ENCODE results near the gene MED20. TPM values are rescaled to one million over a fixed set of nuclear protein-coding genes. Genes with fewer than 3 reads are reported as not detected.
A peak's percentile ranks its signal among the peaks of the same experiment; 100 is the strongest.

Gene MED20
- total RNA-seq, 1 experiment from 2014 or later = 26.4 TPM

DNA sequence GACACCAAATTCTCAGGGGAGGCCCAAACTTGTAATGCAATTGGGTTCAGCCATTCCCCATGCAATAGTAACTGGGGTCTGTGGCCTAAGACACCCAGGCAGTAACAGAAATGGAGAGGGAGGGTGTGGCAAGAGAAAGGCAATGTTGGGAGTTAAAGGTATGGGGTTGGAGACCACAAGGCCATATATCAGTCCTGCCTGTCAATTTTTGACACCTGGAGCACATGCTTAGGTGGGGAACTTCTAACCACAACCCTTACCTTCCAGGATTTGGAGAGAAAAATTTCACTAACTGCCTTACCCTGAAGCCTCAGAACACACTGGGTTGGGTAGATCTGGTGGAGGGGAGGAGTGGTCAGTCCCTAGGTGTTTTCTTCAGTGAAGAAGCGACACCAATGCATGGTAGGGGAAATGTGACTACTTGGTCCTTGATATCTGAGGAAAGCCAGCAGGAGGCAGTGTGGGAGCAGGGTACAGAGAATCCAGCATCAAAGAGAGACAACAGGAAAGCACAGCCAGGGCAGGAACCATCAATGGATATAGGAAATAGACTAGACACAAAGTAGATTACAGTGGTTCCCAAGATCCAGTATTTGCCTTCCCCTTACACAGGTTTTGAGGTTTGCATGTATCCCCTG lies 18.9 kb downstream of the MED20 start:
- DNase-seq (ENCODE audit: low read depth, low spot score) = no peak
- no peak overlapping the region for H2AFZ ChIP-seq (ENCODE audit: low read depth, low read length, poor library complexity, severe bottlenecking)
- no peak overlapping the region for H3K4me3 ChIP-seq (replicated peaks in 1 of 2; ENCODE audit: low read depth in 1 of 2, low read length in 2 of 2)
- H3K36me3 ChIP-seq (ENCODE audit: control insufficient read depth in 1 of 2, insufficient read depth in 2 of 2, low read length in 2 of 2) = peaks cover 11 to 13% of the 10 kb centered on the region in 2 experiments; a peak in 3 of 4 replicates
- RAD21 ChIA-PET (ENCODE audit: low non-redundant PET in 1 of 2, low total read pairs in 2 of 2, uncharacterized antibody in 2 of 2, unreplicated experiment in 2 of 2) = no interaction called here
- H3K4me2 ChIP-seq (ENCODE audit: low read length) = no peak overlapping the region
- TF ChIP-seq, protein P1, sequence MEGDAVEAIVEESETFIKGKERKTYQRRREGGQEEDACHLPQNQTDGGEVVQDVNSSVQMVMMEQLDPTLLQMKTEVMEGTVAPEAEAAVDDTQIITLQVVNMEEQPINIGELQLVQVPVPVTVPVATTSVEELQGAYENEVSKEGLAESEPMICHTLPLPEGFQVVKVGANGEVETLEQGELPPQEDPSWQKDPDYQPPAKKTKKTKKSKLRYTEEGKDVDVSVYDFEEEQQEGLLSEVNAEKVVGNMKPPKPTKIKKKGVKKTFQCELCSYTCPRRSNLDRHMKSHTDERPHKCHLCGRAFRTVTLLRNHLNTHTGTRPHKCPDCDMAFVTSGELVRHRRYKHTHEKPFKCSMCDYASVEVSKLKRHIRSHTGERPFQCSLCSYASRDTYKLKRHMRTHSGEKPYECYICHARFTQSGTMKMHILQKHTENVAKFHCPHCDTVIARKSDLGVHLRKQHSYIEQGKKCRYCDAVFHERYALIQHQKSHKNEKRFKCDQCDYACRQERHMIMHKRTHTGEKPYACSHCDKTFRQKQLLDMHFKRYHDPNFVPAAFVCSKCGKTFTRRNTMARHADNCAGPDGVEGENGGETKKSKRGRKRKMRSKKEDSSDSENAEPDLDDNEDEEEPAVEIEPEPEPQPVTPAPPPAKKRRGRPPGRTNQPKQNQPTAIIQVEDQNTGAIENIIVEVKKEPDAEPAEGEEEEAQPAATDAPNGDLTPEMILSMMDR (IDR thresholded peaks at IDR 0.05 in 2 of 3, conservative IDR thresholded peaks at IDR 0.05 in 1 of 3; ENCODE audit: borderline replicate concordance in 1 of 3, insufficient read depth in 1 of 3, low read depth in 2 of 3, low read length in 2 of 3) = peak in 2 of 3 experiments; percentile 23 to 43; a peak in 3 of 6 replicates
- no peak for TF ChIP-seq EZH2 (IDR thresholded peaks at IDR 0.05)
- intact Hi-C loops (cut with micrococcal nuclease) = loop anchor here (1.0 kb wide), 1 partner anchor 15 kb away; no protein-coding TSS in a partner anchor
- peak; percentile 49; the same call in 1 of the 2 replicates for ATAC-seq
- H3K27me3 ChIP-seq (ENCODE audit: insufficient read depth, low read length) = no peaks in the 10 kb centered on the region
- no peaks in the 10 kb centered on the region for H3K79me2 ChIP-seq (ENCODE audit: insufficient read depth, low read length)
- POLR2A ChIA-PET = no interaction called here
- H3K9me2 ChIP-seq (ENCODE audit: insufficient read depth) = no peaks in the 10 kb centered on the region
- no peaks in the 10 kb centered on the region for H3K9me3 ChIP-seq (ENCODE audit: control insufficient read depth in 1 of 2, insufficient read depth in 1 of 2, low read depth in 1 of 2, low read length in 2 of 2)
- BruUV-seq (replicated peaks) = no TSS peak
- CTCF ChIA-PET = interaction anchor here (1.6 kb wide), 1 partner anchor 19 kb away, joined by 3 read pairs; the partner anchor contains the start of genes BYSL and MED20
- H3K4me1 ChIP-seq (ENCODE audit: control insufficient read depth in 1 of 2, insufficient read depth in 2 of 2, low read length in 2 of 2) = peaks cover 0 to 6% of the 10 kb centered on the region in 2 experiments; a peak in 1 of 4 replicates
- no peak overlapping the region for H3K9ac ChIP-seq (ENCODE audit: low read length)
- no peak overlapping the region for H3K27ac ChIP-seq (ENCODE audit: low read depth, low read length)
- H4K20me1 ChIP-seq (ENCODE audit: insufficient read depth) = no peaks in the 10 kb centered on the region

DNA sequence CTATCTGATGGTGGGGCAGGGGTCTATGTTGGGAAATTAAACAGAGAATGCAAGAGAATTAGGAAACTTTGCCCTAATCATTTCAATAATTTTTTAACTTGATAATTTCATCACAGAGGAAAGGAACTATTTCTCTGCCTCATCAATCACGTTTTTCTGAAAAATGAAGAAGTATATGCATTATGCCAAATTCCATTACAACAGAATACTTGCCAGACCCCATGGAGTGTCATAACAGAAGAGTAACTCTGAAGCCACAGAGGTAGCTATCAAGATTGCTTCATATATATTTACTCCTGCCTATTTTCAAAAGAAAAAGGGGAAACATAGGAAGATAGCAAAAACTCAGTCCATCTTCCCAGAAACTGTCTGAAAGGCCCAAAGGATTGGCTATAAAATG lies 20.1 kb downstream of the MED20 start:
- TF ChIP-seq, protein P2, sequence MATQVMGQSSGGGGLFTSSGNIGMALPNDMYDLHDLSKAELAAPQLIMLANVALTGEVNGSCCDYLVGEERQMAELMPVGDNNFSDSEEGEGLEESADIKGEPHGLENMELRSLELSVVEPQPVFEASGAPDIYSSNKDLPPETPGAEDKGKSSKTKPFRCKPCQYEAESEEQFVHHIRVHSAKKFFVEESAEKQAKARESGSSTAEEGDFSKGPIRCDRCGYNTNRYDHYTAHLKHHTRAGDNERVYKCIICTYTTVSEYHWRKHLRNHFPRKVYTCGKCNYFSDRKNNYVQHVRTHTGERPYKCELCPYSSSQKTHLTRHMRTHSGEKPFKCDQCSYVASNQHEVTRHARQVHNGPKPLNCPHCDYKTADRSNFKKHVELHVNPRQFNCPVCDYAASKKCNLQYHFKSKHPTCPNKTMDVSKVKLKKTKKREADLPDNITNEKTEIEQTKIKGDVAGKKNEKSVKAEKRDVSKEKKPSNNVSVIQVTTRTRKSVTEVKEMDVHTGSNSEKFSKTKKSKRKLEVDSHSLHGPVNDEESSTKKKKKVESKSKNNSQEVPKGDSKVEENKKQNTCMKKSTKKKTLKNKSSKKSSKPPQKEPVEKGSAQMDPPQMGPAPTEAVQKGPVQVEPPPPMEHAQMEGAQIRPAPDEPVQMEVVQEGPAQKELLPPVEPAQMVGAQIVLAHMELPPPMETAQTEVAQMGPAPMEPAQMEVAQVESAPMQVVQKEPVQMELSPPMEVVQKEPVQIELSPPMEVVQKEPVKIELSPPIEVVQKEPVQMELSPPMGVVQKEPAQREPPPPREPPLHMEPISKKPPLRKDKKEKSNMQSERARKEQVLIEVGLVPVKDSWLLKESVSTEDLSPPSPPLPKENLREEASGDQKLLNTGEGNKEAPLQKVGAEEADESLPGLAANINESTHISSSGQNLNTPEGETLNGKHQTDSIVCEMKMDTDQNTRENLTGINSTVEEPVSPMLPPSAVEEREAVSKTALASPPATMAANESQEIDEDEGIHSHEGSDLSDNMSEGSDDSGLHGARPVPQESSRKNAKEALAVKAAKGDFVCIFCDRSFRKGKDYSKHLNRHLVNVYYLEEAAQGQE (IDR thresholded peaks at IDR 0.05; ENCODE audit: low read depth) = no peak
- TF ChIP-seq POLR2A (IDR thresholded peaks at IDR 0.05; ENCODE audit: borderline replicate concordance, extremely low read depth, insufficient read depth, insufficient read length) (no peak), ZFX (IDR thresholded peaks at IDR 0.05) (no peak), JUND (IDR thresholded peaks at IDR 0.05) (no peak), SP1 (IDR thresholded peaks at IDR 0.05; ENCODE audit: low read depth) (no peak), SRF (IDR thresholded peaks at IDR 0.05; ENCODE audit: low read depth) (no peak), ELF1 (IDR thresholded peaks at IDR 0.05; ENCODE audit: borderline replicate concordance, low read depth) (no peak), EZH2phosphoT487 (IDR thresholded peaks at IDR 0.05; ENCODE audit: borderline replicate concordance) (no peak), ZNF274 (IDR thresholded peaks at IDR 0.05; ENCODE audit: low read depth, low read length) (no peak), CEBPB (IDR thresholded peaks at IDR 0.05; ENCODE audit: low read depth) (no peak), FOSL1 (IDR thresholded peaks at IDR 0.05; ENCODE audit: low read depth) (no peak)
- TF ChIP-seq, protein P3, sequence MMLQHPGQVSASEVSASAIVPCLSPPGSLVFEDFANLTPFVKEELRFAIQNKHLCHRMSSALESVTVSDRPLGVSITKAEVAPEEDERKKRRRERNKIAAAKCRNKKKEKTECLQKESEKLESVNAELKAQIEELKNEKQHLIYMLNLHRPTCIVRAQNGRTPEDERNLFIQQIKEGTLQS (IDR thresholded peaks at IDR 0.05) = no peak
- H3K9me3 ChIP-seq (ENCODE audit: control insufficient read depth in 1 of 2, insufficient read depth in 1 of 2, low read depth in 1 of 2, low read length in 2 of 2) = no peaks in the 10 kb centered on the region
- ChIA-PET POLR2A (no interaction called here), CTCF (interaction anchor here (1.6 kb wide), 1 partner anchor 20 kb away, joined by 3 read pairs; the partner anchor contains the start of genes BYSL and MED20), RAD21 (ENCODE audit: low non-redundant PET in 1 of 2, low total read pairs in 2 of 2, uncharacterized antibody in 2 of 2, unreplicated experiment in 2 of 2) (interaction anchor here in 1 of 2 experiments (0.5 kb wide), 1 partner anchor 61 kb away, joined by 3 read pairs; no protein-coding TSS in a partner anchor)
- DNase-seq (ENCODE audit: low read depth, low spot score) = no peak
- BruUV-seq (replicated peaks) = no TSS peak
- H4K20me1 ChIP-seq (ENCODE audit: insufficient read depth) = no peaks in the 10 kb centered on the region
- H3K4me1 ChIP-seq (ENCODE audit: control insufficient read depth in 1 of 2, insufficient read depth in 2 of 2, low read length in 2 of 2) = peaks cover 5 to 12% of the 10 kb centered on the region in 2 experiments; a peak in 2 of 4 replicates
- H3K9ac ChIP-seq (ENCODE audit: low read length) = no peak overlapping the region
- H3K27me3 ChIP-seq (ENCODE audit: insufficient read depth, low read length) = no peaks in the 10 kb centered on the region
- intact Hi-C loops (cut with micrococcal nuclease) = loop anchor here (1.0 kb wide), 1 partner anchor 16 kb away; no protein-coding TSS in a partner anchor
- no peak for ATAC-seq
- no peaks in the 10 kb centered on the region for H3K79me2 ChIP-seq (ENCODE audit: insufficient read depth, low read length)
- no peak overlapping the region for H2AFZ ChIP-seq (ENCODE audit: low read depth, low read length, poor library complexity, severe bottlenecking)
- H3K4me2 ChIP-seq (ENCODE audit: low read length) = no peak overlapping the region
- H3K9me2 ChIP-seq (ENCODE audit: insufficient read depth) = no peaks in the 10 kb centered on the region
- H3K36me3 ChIP-seq (ENCODE audit: control insufficient read depth in 1 of 2, insufficient read depth in 2 of 2, low read length in 2 of 2) = peaks cover 4 to 7% of the 10 kb centered on the region in 2 experiments; a peak in 2 of 4 replicates
- H3K4me3 ChIP-seq (replicated peaks in 1 of 2; ENCODE audit: low read depth in 1 of 2, low read length in 2 of 2) = no peak overlapping the region
- no peak overlapping the region for H3K27ac ChIP-seq (ENCODE audit: low read depth, low read length)
